Stromal cell of bone marrow (primary cell): ENCODE results near the gene SNX9.
"Not testable (repeated sequence)": the region's sequence is repeated elsewhere in the genome, so short reads cannot be mapped to it uniquely, and the experiment has no call there.

Source experiments
- DNase-seq: peaks from one replicate; pipeline ENCODE4 v3.0.0-alpha.2; 2012; ENCODE audit warnings: low read depth

The SNX9 gene

GRCh38 chr6:157927011-157927410, 104.0 kb downstream of the SNX9 start:
- DNase-seq = no peak

GRCh38 chr6:157928428-157928827, 105.4 kb downstream of the SNX9 start:
- DNase-seq = no peak

- no peak for DNase-seq
Observed at GRCh38 chr6:157929076-157929475, 106.0 kb downstream of the SNX9 start.

- no peak for DNase-seq
Observed at GRCh38 chr6:157929765-157930319, 106.8 kb downstream of the SNX9 start.

- DNase-seq = no peak
Observed at GRCh38 chr6:157935786-157936185, 112.7 kb downstream of the SNX9 start.

- DNase-seq = no peak
Observed at GRCh38 chr6:157937318-157937717, 114.3 kb downstream of the SNX9 start.

GRCh38 chr6:157937916-157938315, 114.9 kb downstream of the SNX9 start:
- no peak for DNase-seq

- not testable (repeated sequence) for DNase-seq
Observed at GRCh38 chr6:157940375-157941036, 117.5 kb downstream of the SNX9 start.

GRCh38 chr6:157941101-157941863, 118.2 kb downstream of the SNX9 start:
- no peak for DNase-seq

- DNase-seq = no peak
Observed at GRCh38 chr6:157942351-157942750, 119.3 kb downstream of the SNX9 start.

GRCh38 chr6:157943249-157943963, 120.4 kb downstream of the SNX9 start:
- no peak for DNase-seq

- DNase-seq = no peak
Observed at GRCh38 chr6:157943964-157944283, 120.9 kb downstream of the SNX9 start.

- no peak for DNase-seq
Observed at GRCh38 chr6:157944983-157945931, 122.2 kb downstream of the SNX9 start.

GRCh38 chr6:157946053-157946617, 123.1 kb downstream of the SNX9 start:
- DNase-seq = no peak

GRCh38 chr6:157946865-157947532, 124.0 kb downstream of the SNX9 start:
- DNase-seq = no peak

GRCh38 chr6:157950899-157951298, 127.9 kb downstream of the SNX9 start:
- DNase-seq = not testable (repeated sequence)

GRCh38 chr6:157951828-157952227, 128.8 kb downstream of the SNX9 start:
- DNase-seq = no peak

- DNase-seq = no peak
Observed at GRCh38 chr6:157952861-157953351, 129.9 kb downstream of the SNX9 start.

- no peak for DNase-seq
Observed at GRCh38 chr6:157953580-157954091, 130.6 kb downstream of the SNX9 start.
